ENCODE measurements around the gene LYST.

LYST gene

DNA sequence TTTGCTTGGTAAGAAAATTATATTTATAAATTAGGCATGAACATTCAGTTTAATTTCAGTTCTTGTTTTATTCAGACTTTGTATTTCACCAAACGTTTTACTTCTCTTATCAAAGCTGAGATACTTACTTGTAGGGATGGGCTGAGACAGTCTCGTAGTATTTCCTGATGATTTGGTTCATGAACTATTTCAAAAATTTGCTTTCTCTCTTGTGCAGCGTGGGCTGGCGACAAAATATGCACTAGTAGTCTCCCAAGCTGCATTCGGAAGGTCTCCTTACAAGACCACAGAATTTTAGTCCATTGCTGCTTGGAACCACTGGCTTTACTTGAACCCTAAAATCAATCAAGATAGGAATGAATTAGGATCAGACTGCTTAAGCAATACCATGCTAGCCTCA lies 125.4 kb downstream of the LYST start:
- Histone ChIP-seq H3K36me3 (ENCODE audit: control insufficient read depth, low read length) (no peaks in the 10 kb centered on the region), H3K27me3 (ENCODE audit: control insufficient read depth, low read length) (no peaks in the 10 kb centered on the region), H4K20me1 (ENCODE audit: control insufficient read depth, insufficient read depth, low read depth, low read length) (no peaks in the 10 kb centered on the region), H3K9me2 (replicated peaks; ENCODE audit: control insufficient read depth, low read length) (no peaks in the 10 kb centered on the region), H3K27ac (ENCODE audit: low read depth, low read length) (no peak overlapping the region), H3K79me2 (ENCODE audit: control insufficient read depth, low read length) (no peaks in the 10 kb centered on the region), H3K4me3 (ENCODE audit: low read length) (no peak overlapping the region), H3F3A (ENCODE audit: control insufficient read depth, insufficient read depth) (no peaks in the 10 kb centered on the region), H3K9me3 (ENCODE audit: control insufficient read depth, insufficient read depth, low read length) (no peaks in the 10 kb centered on the region), H3K4me1 (ENCODE audit: control insufficient read depth, low read length) (no peaks in the 10 kb centered on the region), H3K4me2 (ENCODE audit: low read length) (no peak overlapping the region)
- no peak for TF ChIP-seq EZH2phosphoT487 (IDR thresholded peaks at IDR 0.05; ENCODE audit: borderline replicate concordance, low read length)
- TF ChIP-seq, protein P1, sequence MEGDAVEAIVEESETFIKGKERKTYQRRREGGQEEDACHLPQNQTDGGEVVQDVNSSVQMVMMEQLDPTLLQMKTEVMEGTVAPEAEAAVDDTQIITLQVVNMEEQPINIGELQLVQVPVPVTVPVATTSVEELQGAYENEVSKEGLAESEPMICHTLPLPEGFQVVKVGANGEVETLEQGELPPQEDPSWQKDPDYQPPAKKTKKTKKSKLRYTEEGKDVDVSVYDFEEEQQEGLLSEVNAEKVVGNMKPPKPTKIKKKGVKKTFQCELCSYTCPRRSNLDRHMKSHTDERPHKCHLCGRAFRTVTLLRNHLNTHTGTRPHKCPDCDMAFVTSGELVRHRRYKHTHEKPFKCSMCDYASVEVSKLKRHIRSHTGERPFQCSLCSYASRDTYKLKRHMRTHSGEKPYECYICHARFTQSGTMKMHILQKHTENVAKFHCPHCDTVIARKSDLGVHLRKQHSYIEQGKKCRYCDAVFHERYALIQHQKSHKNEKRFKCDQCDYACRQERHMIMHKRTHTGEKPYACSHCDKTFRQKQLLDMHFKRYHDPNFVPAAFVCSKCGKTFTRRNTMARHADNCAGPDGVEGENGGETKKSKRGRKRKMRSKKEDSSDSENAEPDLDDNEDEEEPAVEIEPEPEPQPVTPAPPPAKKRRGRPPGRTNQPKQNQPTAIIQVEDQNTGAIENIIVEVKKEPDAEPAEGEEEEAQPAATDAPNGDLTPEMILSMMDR (IDR thresholded peaks at IDR 0.05; ENCODE audit: low read depth, low read length, poor library complexity, severe bottlenecking): no peak

DNA sequence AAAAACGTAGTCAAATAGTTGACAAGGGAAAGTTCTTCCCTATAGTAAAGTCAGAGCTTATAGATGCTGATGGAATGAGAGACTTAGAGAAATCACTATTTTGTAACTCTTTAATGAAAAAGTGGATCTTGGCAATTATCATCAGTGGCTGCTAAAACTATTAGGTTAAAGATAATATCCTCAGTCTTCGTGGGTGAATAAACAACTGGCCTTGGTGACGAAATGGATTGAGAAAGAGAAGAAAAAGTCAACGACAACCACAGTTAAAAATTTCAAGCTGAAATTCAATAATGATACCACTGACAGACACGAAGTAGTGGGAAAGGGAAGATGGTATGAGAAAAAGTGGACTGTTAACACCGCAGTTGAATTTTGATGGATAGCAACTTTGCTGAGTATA lies 127.1 kb downstream of the LYST start:
- Histone ChIP-seq H3K4me2 (ENCODE audit: low read length) (no peak overlapping the region), H3K9me3 (ENCODE audit: control insufficient read depth, insufficient read depth, low read length) (no peaks in the 10 kb centered on the region), H3K9me2 (replicated peaks; ENCODE audit: control insufficient read depth, low read length) (no peaks in the 10 kb centered on the region), H3K4me3 (ENCODE audit: low read length) (no peak overlapping the region), H3K36me3 (ENCODE audit: control insufficient read depth, low read length) (no peaks in the 10 kb centered on the region), H3K27me3 (ENCODE audit: control insufficient read depth, low read length) (no peaks in the 10 kb centered on the region), H3K27ac (ENCODE audit: low read depth, low read length) (no peak overlapping the region), H4K20me1 (ENCODE audit: control insufficient read depth, insufficient read depth, low read depth, low read length) (no peaks in the 10 kb centered on the region), H3K79me2 (ENCODE audit: control insufficient read depth, low read length) (no peaks in the 10 kb centered on the region), H3F3A (ENCODE audit: control insufficient read depth, insufficient read depth) (no peaks in the 10 kb centered on the region), H3K4me1 (ENCODE audit: control insufficient read depth, low read length) (no peaks in the 10 kb centered on the region)
- TF ChIP-seq, protein P1 (IDR thresholded peaks at IDR 0.05; ENCODE audit: low read depth, low read length, poor library complexity, severe bottlenecking): no peak
- TF ChIP-seq EZH2phosphoT487 (IDR thresholded peaks at IDR 0.05; ENCODE audit: borderline replicate concordance, low read length): no peak

DNA sequence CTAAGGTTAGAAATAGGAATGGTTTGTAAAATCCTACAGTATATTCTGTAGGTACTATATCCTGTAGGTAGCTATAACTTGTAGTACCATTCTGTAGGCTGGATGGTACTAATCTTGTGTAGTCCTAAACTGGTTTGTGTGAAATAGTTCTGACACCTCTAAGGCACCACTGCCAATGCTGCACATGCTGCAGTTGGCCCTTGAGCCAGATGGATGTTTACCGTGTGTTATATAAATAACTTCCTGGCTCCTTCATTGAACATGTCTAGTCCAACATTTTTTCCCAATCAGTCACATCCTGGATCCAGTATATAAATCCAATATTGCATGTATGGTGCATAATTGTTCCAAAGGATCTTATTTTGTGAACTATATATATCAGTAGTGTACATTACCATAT lies 127.6 kb downstream of the LYST start:
- Histone ChIP-seq H3K4me3 (ENCODE audit: low read length) (no peak overlapping the region), H3K4me1 (ENCODE audit: control insufficient read depth, low read length) (no peaks in the 10 kb centered on the region), H3K4me2 (ENCODE audit: low read length) (no peak overlapping the region), H3K9me2 (replicated peaks; ENCODE audit: control insufficient read depth, low read length) (no peaks in the 10 kb centered on the region), H4K20me1 (ENCODE audit: control insufficient read depth, insufficient read depth, low read depth, low read length) (no peaks in the 10 kb centered on the region), H3K36me3 (ENCODE audit: control insufficient read depth, low read length) (no peaks in the 10 kb centered on the region), H3K9me3 (ENCODE audit: control insufficient read depth, insufficient read depth, low read length) (no peaks in the 10 kb centered on the region), H3K27me3 (ENCODE audit: control insufficient read depth, low read length) (no peaks in the 10 kb centered on the region), H3F3A (ENCODE audit: control insufficient read depth, insufficient read depth) (no peaks in the 10 kb centered on the region), H3K79me2 (ENCODE audit: control insufficient read depth, low read length) (no peaks in the 10 kb centered on the region), H3K27ac (ENCODE audit: low read depth, low read length) (no peak overlapping the region)
- no peak for TF ChIP-seq EZH2phosphoT487 (IDR thresholded peaks at IDR 0.05; ENCODE audit: borderline replicate concordance, low read length)
- TF ChIP-seq, protein P1 (IDR thresholded peaks at IDR 0.05; ENCODE audit: low read depth, low read length, poor library complexity, severe bottlenecking): no peak

DNA sequence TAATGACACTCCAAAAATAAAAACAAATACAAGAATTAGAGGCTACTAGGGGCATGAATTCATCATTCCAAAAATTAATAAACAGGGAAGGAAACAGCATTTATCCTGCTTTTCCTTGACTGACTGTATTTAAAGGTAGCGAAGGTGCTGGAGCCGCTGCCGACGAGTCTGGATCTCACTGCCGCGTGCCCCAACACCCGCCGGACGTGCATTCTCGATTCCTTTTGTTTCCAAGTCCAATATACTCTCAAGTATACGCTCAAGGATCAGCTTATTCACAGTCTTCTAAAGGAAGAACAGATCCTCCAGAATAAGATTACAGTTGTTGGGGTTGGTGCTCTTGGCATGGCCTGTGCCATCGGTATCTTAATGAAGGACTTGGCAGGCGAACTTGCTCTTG lies 129.0 kb downstream of the LYST start:
- H3K27me3 ChIP-seq (ENCODE audit: control insufficient read depth, low read length): no peaks in the 10 kb centered on the region

More for the DNA sequence above, 129.0 kb downstream of the LYST start:
- Histone ChIP-seq H3K79me2 (ENCODE audit: control insufficient read depth, low read length) (no peaks in the 10 kb centered on the region), H3K4me1 (ENCODE audit: control insufficient read depth, low read length) (no peaks in the 10 kb centered on the region), H3K9me3 (ENCODE audit: control insufficient read depth, insufficient read depth, low read length) (no peaks in the 10 kb centered on the region), H3K36me3 (ENCODE audit: control insufficient read depth, low read length) (no peaks in the 10 kb centered on the region), H3K27ac (ENCODE audit: low read depth, low read length) (no peak overlapping the region), H3K9me2 (replicated peaks; ENCODE audit: control insufficient read depth, low read length) (no peaks in the 10 kb centered on the region), H3F3A (ENCODE audit: control insufficient read depth, insufficient read depth) (no peaks in the 10 kb centered on the region), H3K4me3 (ENCODE audit: low read length) (no peak overlapping the region), H4K20me1 (ENCODE audit: control insufficient read depth, insufficient read depth, low read depth, low read length) (no peaks in the 10 kb centered on the region), H3K4me2 (ENCODE audit: low read length) (no peak overlapping the region)
- TF ChIP-seq, protein P1 (IDR thresholded peaks at IDR 0.05; ENCODE audit: low read depth, low read length, poor library complexity, severe bottlenecking): no peak
- TF ChIP-seq EZH2phosphoT487 (IDR thresholded peaks at IDR 0.05; ENCODE audit: borderline replicate concordance, low read length): no peak

Measured in DOHH2 (cell line).